ENCODE results near the gene ARHGEF6.

The ARHGEF6 gene

GRCh38 chrX:136742721-136743379 is 37.9 kb downstream of the ARHGEF6 start:
- no peaks in the 10 kb centered on the region for H3K27me3 ChIP-seq (ENCODE audit: control insufficient read depth in 1 of 2, insufficient read depth in 1 of 2, low read length in 2 of 2)
- H3K9me3 ChIP-seq (ENCODE audit: control insufficient read depth, low read length), result no peaks in the 10 kb centered on the region
- H3K4me3 ChIP-seq (ENCODE audit: insufficient read depth in 1 of 2, low read depth in 1 of 2, low read length in 2 of 2), result no peak overlapping the region
- WGBS, result 80% methylated on average over 6 of the region's 7 CpGs
- H4K8ac ChIP-seq (ENCODE audit: low read length), result no peak overlapping the region
- no peak overlapping the region for H2BK5ac ChIP-seq (ENCODE audit: low read depth, low read length, poor library complexity, severe bottlenecking)
- H3K18ac ChIP-seq (ENCODE audit: low read depth in 1 of 2, low read length in 2 of 2), result no peak overlapping the region
- no peak overlapping the region for H2BK12ac ChIP-seq (ENCODE audit: low read length in 2 of 2)
- H3K14ac ChIP-seq (ENCODE audit: low read length in 2 of 2), result no peak overlapping the region
- H3K36me3 ChIP-seq (ENCODE audit: control insufficient read depth in 1 of 2, insufficient read depth in 2 of 2, low read depth in 1 of 2, low read length in 2 of 2), result peaks cover 0 to 7% of the 10 kb centered on the region in 2 experiments
- no peak overlapping the region for H3K4ac ChIP-seq (ENCODE audit: low read depth in 1 of 2, low read length in 2 of 2)
- no peak overlapping the region for H2BK15ac ChIP-seq (ENCODE audit: low read depth, poor library complexity, severe bottlenecking)
- H4K91ac ChIP-seq (ENCODE audit: low read length), result no peak overlapping the region
- H3K4me1 ChIP-seq (ENCODE audit: control insufficient read depth, insufficient read depth, low read depth, low read length), result no peaks in the 10 kb centered on the region
- no peak overlapping the region for H3K27ac ChIP-seq (ENCODE audit: low read length, poor library complexity, severe bottlenecking)
- no peak overlapping the region for H3K23ac ChIP-seq (ENCODE audit: low read length in 2 of 2)
- no peak overlapping the region for H3K4me2 ChIP-seq (ENCODE audit: low read length, poor library complexity, severe bottlenecking)
- no peaks in the 10 kb centered on the region for H3K79me1 ChIP-seq (replicated peaks; ENCODE audit: low read length, poor library complexity, severe bottlenecking)
- H2AFZ ChIP-seq (ENCODE audit: low read depth, low read length), result no peak overlapping the region
- DNase-seq, result no peak
- no peak overlapping the region for H3K9ac ChIP-seq (ENCODE audit: low read length)
- no peak overlapping the region for H2AK5ac ChIP-seq (ENCODE audit: low read length, severe bottlenecking)
- no peak overlapping the region for H2BK120ac ChIP-seq (ENCODE audit: low read depth, low read length)

DNA sequence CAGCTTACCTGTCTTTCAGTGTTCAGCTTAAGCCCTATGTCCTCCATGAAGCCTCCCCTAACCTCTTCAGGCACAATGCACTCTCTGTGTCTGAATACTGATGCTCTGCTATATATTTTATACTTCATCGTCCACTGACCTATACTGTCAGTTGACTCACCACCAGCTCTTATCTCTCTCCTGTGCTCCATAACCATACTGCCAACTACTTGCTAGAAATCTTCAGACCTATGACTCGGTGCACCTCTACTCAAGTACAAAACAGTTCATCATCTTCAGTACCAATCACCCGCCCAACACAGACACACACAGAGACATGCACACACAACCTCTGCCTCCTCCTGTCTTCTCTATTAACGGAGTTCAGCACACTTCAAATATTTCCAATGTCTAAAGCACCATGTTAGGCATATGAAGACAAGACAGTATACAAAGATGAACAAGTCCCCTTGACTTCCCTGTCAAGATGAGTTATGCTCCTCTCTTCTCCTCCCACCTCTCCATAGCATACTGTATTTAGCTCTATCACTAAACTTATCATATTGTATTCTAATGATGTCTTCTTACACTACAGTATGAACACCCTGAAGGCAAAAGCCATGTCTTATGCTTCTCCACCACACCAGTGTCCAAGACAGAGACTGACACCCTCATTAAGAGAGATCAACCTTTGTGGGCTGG is 42.5 kb downstream of the ARHGEF6 start:
- H3K9me3 ChIP-seq (ENCODE audit: control insufficient read depth, low read length), result no peaks in the 10 kb centered on the region
- H3K18ac ChIP-seq (ENCODE audit: low read depth in 1 of 2, low read length in 2 of 2), result no peak overlapping the region
- no peaks in the 10 kb centered on the region for H3K4me1 ChIP-seq (ENCODE audit: control insufficient read depth, insufficient read depth, low read depth, low read length)
- no peak overlapping the region for H3K27ac ChIP-seq (ENCODE audit: low read length, poor library complexity, severe bottlenecking)
- WGBS, result 86% methylated on average over 4 of the region's 4 CpGs
- no peak overlapping the region for H3K4me2 ChIP-seq (ENCODE audit: low read length, poor library complexity, severe bottlenecking)
- H4K91ac ChIP-seq (ENCODE audit: low read length), result no peak overlapping the region
- H4K8ac ChIP-seq (ENCODE audit: low read length), result no peak overlapping the region
- peaks cover 0 to 5% of the 10 kb centered on the region in 2 experiments for H3K27me3 ChIP-seq (ENCODE audit: control insufficient read depth in 1 of 2, insufficient read depth in 1 of 2, low read length in 2 of 2)
- no peak overlapping the region for H2BK12ac ChIP-seq (ENCODE audit: low read length in 2 of 2)
- H3K23ac ChIP-seq (ENCODE audit: low read length in 2 of 2), result no peak overlapping the region
- DNase-seq, result no peak
- H3K14ac ChIP-seq (ENCODE audit: low read length in 2 of 2), result no peak overlapping the region
- H3K36me3 ChIP-seq (ENCODE audit: control insufficient read depth in 1 of 2, insufficient read depth in 2 of 2, low read depth in 1 of 2, low read length in 2 of 2), result no peaks in the 10 kb centered on the region
- H3K4me3 ChIP-seq (ENCODE audit: insufficient read depth in 1 of 2, low read depth in 1 of 2, low read length in 2 of 2), result no peak overlapping the region
- no peak overlapping the region for H2AFZ ChIP-seq (ENCODE audit: low read depth, low read length)
- H3K9ac ChIP-seq (ENCODE audit: low read length), result no peak overlapping the region
- H2BK15ac ChIP-seq (ENCODE audit: low read depth, poor library complexity, severe bottlenecking), result no peak overlapping the region
- no peak overlapping the region for H2AK5ac ChIP-seq (ENCODE audit: low read length, severe bottlenecking)
- H3K4ac ChIP-seq (ENCODE audit: low read depth in 1 of 2, low read length in 2 of 2), result no peak overlapping the region
- H2BK5ac ChIP-seq (ENCODE audit: low read depth, low read length, poor library complexity, severe bottlenecking), result no peak overlapping the region
- H2BK120ac ChIP-seq (ENCODE audit: low read depth, low read length), result no peak overlapping the region
- no peaks in the 10 kb centered on the region for H3K79me1 ChIP-seq (replicated peaks; ENCODE audit: low read length, poor library complexity, severe bottlenecking)

GRCh38 chrX:136736690-136737089 is 44.0 kb downstream of the ARHGEF6 start:
- no peak overlapping the region for H3K27ac ChIP-seq (ENCODE audit: low read length, poor library complexity, severe bottlenecking)
- H3K79me1 ChIP-seq (replicated peaks; ENCODE audit: low read length, poor library complexity, severe bottlenecking), result no peaks in the 10 kb centered on the region
- H3K4me1 ChIP-seq (ENCODE audit: control insufficient read depth, insufficient read depth, low read depth, low read length), result no peaks in the 10 kb centered on the region
- DNase-seq, result no peak
- no peak overlapping the region for H3K9ac ChIP-seq (ENCODE audit: low read length)
- H2AFZ ChIP-seq (ENCODE audit: low read depth, low read length), result no peak overlapping the region
- H3K9me3 ChIP-seq (ENCODE audit: control insufficient read depth, low read length), result no peaks in the 10 kb centered on the region
- no peak overlapping the region for H3K4me2 ChIP-seq (ENCODE audit: low read length, poor library complexity, severe bottlenecking)
- no peak overlapping the region for H2BK12ac ChIP-seq (ENCODE audit: low read length in 2 of 2)
- H3K36me3 ChIP-seq (ENCODE audit: control insufficient read depth in 1 of 2, insufficient read depth in 2 of 2, low read depth in 1 of 2, low read length in 2 of 2), result no peaks in the 10 kb centered on the region
- H3K27me3 ChIP-seq (ENCODE audit: control insufficient read depth in 1 of 2, insufficient read depth in 1 of 2, low read length in 2 of 2), result peaks cover 0 to 5% of the 10 kb centered on the region in 2 experiments
- no peak overlapping the region for H3K18ac ChIP-seq (ENCODE audit: low read depth in 1 of 2, low read length in 2 of 2)
- H2BK5ac ChIP-seq (ENCODE audit: low read depth, low read length, poor library complexity, severe bottlenecking), result no peak overlapping the region
- no peak overlapping the region for H3K4me3 ChIP-seq (ENCODE audit: insufficient read depth in 1 of 2, low read depth in 1 of 2, low read length in 2 of 2)
- H4K91ac ChIP-seq (ENCODE audit: low read length), result no peak overlapping the region
- H2BK120ac ChIP-seq (ENCODE audit: low read depth, low read length), result no peak overlapping the region
- H3K4ac ChIP-seq (ENCODE audit: low read depth in 1 of 2, low read length in 2 of 2), result no peak overlapping the region
- H4K8ac ChIP-seq (ENCODE audit: low read length), result no peak overlapping the region
- WGBS, result 85% methylated on average over 5 of the region's 7 CpGs
- no peak overlapping the region for H2BK15ac ChIP-seq (ENCODE audit: low read depth, poor library complexity, severe bottlenecking)
- H3K14ac ChIP-seq (ENCODE audit: low read length in 2 of 2), result no peak overlapping the region
- no peak overlapping the region for H2AK5ac ChIP-seq (ENCODE audit: low read length, severe bottlenecking)
- H3K23ac ChIP-seq (ENCODE audit: low read length in 2 of 2), result no peak overlapping the region

DNA sequence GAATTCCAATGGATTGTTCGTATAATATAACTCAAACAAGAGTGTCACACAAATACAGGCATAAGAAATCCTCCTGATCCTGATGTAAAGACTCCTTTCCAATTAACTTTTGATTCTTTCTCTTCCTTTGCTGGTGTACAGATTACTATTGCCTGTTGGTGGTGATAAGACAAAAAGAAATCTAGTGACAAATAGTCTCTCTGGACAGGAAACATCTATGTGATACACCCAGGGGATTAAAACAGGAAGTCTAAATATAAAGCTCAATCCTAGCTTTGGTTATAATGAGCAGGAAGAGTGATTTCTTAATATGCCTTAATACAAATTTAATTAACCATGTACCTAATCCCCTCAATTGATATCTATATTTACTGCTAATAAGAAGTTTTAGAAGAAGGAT is 45.1 kb downstream of the ARHGEF6 start:
- H2AFZ ChIP-seq (ENCODE audit: low read depth, low read length), result no peak overlapping the region
- H3K36me3 ChIP-seq (ENCODE audit: control insufficient read depth in 1 of 2, insufficient read depth in 2 of 2, low read depth in 1 of 2, low read length in 2 of 2), result no peaks in the 10 kb centered on the region
- H3K27me3 ChIP-seq (ENCODE audit: control insufficient read depth in 1 of 2, insufficient read depth in 1 of 2, low read length in 2 of 2), result peaks cover 0 to 5% of the 10 kb centered on the region in 2 experiments
- H2BK15ac ChIP-seq (ENCODE audit: low read depth, poor library complexity, severe bottlenecking), result no peak overlapping the region
- H4K91ac ChIP-seq (ENCODE audit: low read length), result no peak overlapping the region
- no peak overlapping the region for H2BK120ac ChIP-seq (ENCODE audit: low read depth, low read length)
- no CpG with 5 or more reads among the region's 1 CpG for WGBS
- H3K4ac ChIP-seq (ENCODE audit: low read depth in 1 of 2, low read length in 2 of 2), result no peak overlapping the region
- no peak overlapping the region for H2AK5ac ChIP-seq (ENCODE audit: low read length, severe bottlenecking)
- H3K4me1 ChIP-seq (ENCODE audit: control insufficient read depth, insufficient read depth, low read depth, low read length), result no peaks in the 10 kb centered on the region
- no peak overlapping the region for H3K27ac ChIP-seq (ENCODE audit: low read length, poor library complexity, severe bottlenecking)
- H3K79me1 ChIP-seq (replicated peaks; ENCODE audit: low read length, poor library complexity, severe bottlenecking), result no peaks in the 10 kb centered on the region
- H3K4me2 ChIP-seq (ENCODE audit: low read length, poor library complexity, severe bottlenecking), result no peak overlapping the region
- no peak overlapping the region for H3K4me3 ChIP-seq (ENCODE audit: insufficient read depth in 1 of 2, low read depth in 1 of 2, low read length in 2 of 2)
- no peak for DNase-seq
- H2BK5ac ChIP-seq (ENCODE audit: low read depth, low read length, poor library complexity, severe bottlenecking), result no peak overlapping the region
- no peak overlapping the region for H3K23ac ChIP-seq (ENCODE audit: low read length in 2 of 2)
- no peak overlapping the region for H3K14ac ChIP-seq (ENCODE audit: low read length in 2 of 2)
- no peak overlapping the region for H4K8ac ChIP-seq (ENCODE audit: low read length)
- H3K9me3 ChIP-seq (ENCODE audit: control insufficient read depth, low read length), result no peaks in the 10 kb centered on the region
- no peak overlapping the region for H3K18ac ChIP-seq (ENCODE audit: low read depth in 1 of 2, low read length in 2 of 2)
- H3K9ac ChIP-seq (ENCODE audit: low read length), result no peak overlapping the region
- no peak overlapping the region for H2BK12ac ChIP-seq (ENCODE audit: low read length in 2 of 2)

Measured in mesenchymal stem cell (in vitro differentiated cells and primary cell).